Omental fat pad (tissue), 4 donors: ENCODE measurements around the gene AKIRIN1. TPM values are rescaled to one million over a fixed set of nuclear protein-coding genes. Genes with fewer than 3 reads are reported as not detected.

Experiments
- ATAC-seq: fragments of 150-250 bp; one replicate; pipeline ENCODE4 v1.9.1; 2016; ENCODE audit warnings: mild to moderate bottlenecking, moderate library complexity; ENCODE audit not compliant: low FRiP score
- DNase-seq: peaks from one replicate; pipeline ENCODE4 v3.0.0-alpha.2; 2019; ENCODE audit warnings: low spot score
- CTCF ChIP-seq, 3 donors: fragments of 450-650 bp; IDR thresholded peaks; one replicate each; pipeline ENCODE4 v1.5.1; 2016 to 2017; ENCODE audit warnings: antibody characterized with exemption in 3 of 3, mild to moderate bottlenecking in 3 of 3, moderate library complexity in 2 of 3
- total RNA-seq, 4 donors: library from RNA; depleted of rRNA; stranded (reverse); fragments of >200 nt; gene quantifications; one replicate each; pipeline ENCODE4 v1.1.0, GENCODE V29; 2016

The AKIRIN1 gene
- total RNA-seq, 4 donors from 2014 or later, result 31.1 to 56.6 (median 46.7) TPM

GRCh38 chr1:39034114-39034654 lies 43.1 kb downstream of the AKIRIN1 start:
- no peak for ATAC-seq
- DNase-seq, result no peak
- no peak for TF ChIP-seq CTCF (IDR thresholded peaks at IDR 0.05)

GRCh38 chr1:39036678-39037077 lies 45.6 kb downstream of the AKIRIN1 start:
- no peak for ATAC-seq
- DNase-seq, result no peak
- no peak for TF ChIP-seq CTCF (IDR thresholded peaks at IDR 0.05)

GRCh38 chr1:39043513-39043912 lies 52.4 kb downstream of the AKIRIN1 start:
- no peak for ATAC-seq
- no peak for TF ChIP-seq CTCF (IDR thresholded peaks at IDR 0.05)
- no peak for DNase-seq

- DNase-seq (no peak), ATAC-seq (no peak)
- TF ChIP-seq CTCF (IDR thresholded peaks at IDR 0.05), result no peak
Observed at GRCh38 chr1:39044762-39045161, 53.7 kb downstream of the AKIRIN1 start.

GRCh38 chr1:39045231-39045630 lies 54.2 kb downstream of the AKIRIN1 start:
- TF ChIP-seq CTCF (IDR thresholded peaks at IDR 0.05), result no peak
- ATAC-seq (no peak), DNase-seq (no peak)

GRCh38 chr1:39046613-39047210 lies 55.6 kb downstream of the AKIRIN1 start:
- ATAC-seq, result no peak
- DNase-seq, result no peak
- TF ChIP-seq CTCF (IDR thresholded peaks at IDR 0.05), result no peak
